IMR-90 (cell line): ENCODE data around the gene FAM193A. TPM values are rescaled to one million over a fixed set of nuclear protein-coding genes. Genes with fewer than 3 reads are reported as not detected.

ENCODE experiments used
- ATAC-seq: fragments of 200-7000 bp; cut with Tn5 transposase; 2 replicates; pipeline ENCODE4 v1.9.1; 2020; ENCODE audit warnings: low read depth, mild to moderate bottlenecking, moderate library complexity
- BruUV-seq: library from RNA; stranded (reverse); fragments of 400-500 nt; replicated peaks from 2 replicates; lab custom pipeline; 2021; lab: Mats Ljungman, UMichigan
- CTCF ChIA-PET: fragments of 300-600 bp; formaldehyde crosslinking; extraction: SDS; loops from one replicate; lab custom pipeline; 2021; ENCODE audit warnings: antibody characterized with exemption; lab: Yijun Ruan, JAX
- POLR2A ChIA-PET: fragments of 300-600 bp; sonication (Branson Sonifier 250); formaldehyde crosslinking; loops from one replicate; lab custom pipeline; 2022; ENCODE audit warnings: antibody characterized with exemption; ENCODE audit not compliant: unreplicated experiment; lab: Charles Lee
- DNase-seq: peaks from one replicate; pipeline ENCODE4 v3.0.0; 2013
- H2AFZ ChIP-seq: replicated peaks from 2 replicates; pipeline ENCODE3; 2013; ENCODE audit warnings: low read length, mild to moderate bottlenecking; ENCODE audit not compliant: poor library complexity
- H2AK5ac ChIP-seq: 2 replicates; pipeline ENCODE4 v1.6.1; 2013; ENCODE audit warnings: low read depth, low read length, inconsistent platforms
- H2AK9ac ChIP-seq: replicated peaks from 2 replicates; pipeline ENCODE3; 2013; ENCODE audit warnings: mild to moderate bottlenecking, low read depth, low read length, moderate library complexity; ENCODE audit not compliant: poor library complexity
- H2BK120ac ChIP-seq: 2 replicates; pipeline ENCODE4 v1.6.1; 2013; ENCODE audit warnings: low read depth, low read length, inconsistent platforms
- H2BK15ac ChIP-seq: 3 replicates; pipeline ENCODE4 v1.6.1; 2013; ENCODE audit warnings: low read depth, low read length, inconsistent platforms
- H2BK20ac ChIP-seq: 2 replicates; pipeline ENCODE4 v1.6.1; 2013; ENCODE audit warnings: low read depth, mild to moderate bottlenecking, inconsistent platforms, low read length, moderate library complexity
- H2BK5ac ChIP-seq: 2 replicates; pipeline ENCODE4 v1.6.1; 2013; ENCODE audit warnings: mild to moderate bottlenecking, low read depth, low read length, inconsistent platforms; ENCODE audit not compliant: poor library complexity, severe bottlenecking
- H3K14ac ChIP-seq: replicated peaks from 2 replicates; pipeline ENCODE4 v1.6.1; 2013; ENCODE audit warnings: low read depth, low read length, inconsistent platforms
- H3K18ac ChIP-seq: 2 replicates; pipeline ENCODE4 v1.6.1; 2013; ENCODE audit warnings: low read depth, low read length, control low read depth
- H3K23ac ChIP-seq: 2 replicates; pipeline ENCODE4 v1.6.1; 2013; ENCODE audit warnings: low read depth, low read length, inconsistent platforms
- H3K27ac ChIP-seq: 2 replicates; pipeline ENCODE4 v1.5.1; 2013; ENCODE audit warnings: mild to moderate bottlenecking, control low read depth, low read length; ENCODE audit not compliant: insufficient read depth
- H3K27me3 ChIP-seq: 2 replicates; pipeline ENCODE4 v1.6.1; 2013; ENCODE audit warnings: low read length; ENCODE audit not compliant: control insufficient read depth, insufficient read depth
- H3K36me3 ChIP-seq: 2 replicates; pipeline ENCODE4 v1.6.1; 2013; ENCODE audit warnings: low read length, mixed read lengths; ENCODE audit not compliant: control insufficient read depth, insufficient read depth
- H3K4ac ChIP-seq: 2 replicates; pipeline ENCODE4 v1.6.1; 2013; ENCODE audit warnings: low read depth, low read length, inconsistent platforms
- H3K4me1 ChIP-seq: 2 replicates; pipeline ENCODE4 v1.6.1; 2013; ENCODE audit warnings: low read length, mixed read lengths; ENCODE audit not compliant: control insufficient read depth, insufficient read depth
- H3K4me2 ChIP-seq: 2 replicates; pipeline ENCODE4 v1.6.1; 2013; ENCODE audit warnings: low read depth, mild to moderate bottlenecking, control low read depth, low read length, moderate library complexity
- H3K4me3 ChIP-seq: 2 replicates; pipeline ENCODE4 v1.5.1; 2013; ENCODE audit warnings: low read depth, mild to moderate bottlenecking, control low read depth, low read length, moderate library complexity; ENCODE audit not compliant: insufficient read depth
- H3K56ac ChIP-seq: 2 replicates; pipeline ENCODE4 v1.6.1; 2013; ENCODE audit warnings: low read length, inconsistent platforms; ENCODE audit not compliant: insufficient read depth; ENCODE audit errors: extremely low read depth
- H3K79me1 ChIP-seq, 2 experiments: 2 replicates each; pipeline ENCODE4 v1.6.1; 2013; ENCODE audit warnings: low read length in 2 of 2, inconsistent platforms in 1 of 2, low read depth in 1 of 2
- H3K9ac ChIP-seq: 2 replicates; pipeline ENCODE4 v1.6.1; 2013; ENCODE audit warnings: low read depth, low read length, control low read depth
- H3K9me1 ChIP-seq: 2 replicates; pipeline ENCODE4 v1.6.1; 2013; ENCODE audit warnings: low read length, inconsistent platforms; ENCODE audit not compliant: insufficient read depth
- H3K9me3 ChIP-seq: 2 replicates; pipeline ENCODE4 v1.6.1; 2013; ENCODE audit warnings: low read length; ENCODE audit not compliant: control insufficient read depth, insufficient read depth
- H4K20me1 ChIP-seq: 2 replicates; pipeline ENCODE4 v1.6.1; 2013; ENCODE audit warnings: low read length, inconsistent platforms; ENCODE audit not compliant: insufficient read depth
- H4K5ac ChIP-seq: 2 replicates; pipeline ENCODE4 v1.6.1; 2013; ENCODE audit warnings: mild to moderate bottlenecking, low read depth, low read length, control low read depth
- H4K8ac ChIP-seq, 2 experiments: 2 replicates each; pipeline ENCODE4 v1.6.1; 2013; ENCODE audit warnings: low read depth in 2 of 2, low read length in 2 of 2, control low read depth in 1 of 2, inconsistent platforms in 1 of 2
- H4K91ac ChIP-seq: 2 replicates; pipeline ENCODE4 v1.6.1; 2013; ENCODE audit warnings: low read depth, low read length, inconsistent platforms; ENCODE audit not compliant: insufficient read depth
- CTCF ChIP-seq: conservative IDR thresholded peaks from 2 replicates; pipeline ENCODE4 v1.5.1; 2012; ENCODE audit warnings: mild to moderate bottlenecking, low read depth, low read length, improper control_type of control experiment
- FOS ChIP-seq: fragments of 150-350 bp; IDR thresholded peaks from 2 replicates; pipeline ENCODE4 v1.6.1; 2016; ENCODE audit warnings: low read depth, low read length
- MAFK ChIP-seq: IDR thresholded peaks from 2 replicates; pipeline ENCODE4 v1.6.1; 2012; ENCODE audit warnings: low read depth, low read length, improper control_type of control experiment
- RAD21 ChIP-seq: IDR thresholded peaks from 2 replicates; pipeline ENCODE4 v1.6.1; 2012; ENCODE audit warnings: low read length, improper control_type of control experiment
- WGBS, 2 experiments: methylation state at CpG; one replicate each; pipeline versions ENCODE4 v1.1.5 to v1.1.7; 2013; ENCODE audit warnings: missing lambda C conversion rate in 2 of 2; ENCODE audit not compliant: insufficient read length in 1 of 2; ENCODE audit errors: extremely low coverage in 2 of 2; 5-methylcytosine and 5-hydroxymethylcytosine counted together
- dilution Hi-C: fragments of 300-500 bp; cut with HindIII; formaldehyde crosslinking; loops from one replicate; pipeline ENCODE4 v1.14.3; 2018; ENCODE audit warnings: low sequenced_read_pairs; ENCODE audit not compliant: unreplicated experiment
- in situ Hi-C: fragments of 300-500 bp; cut with MboI; formaldehyde crosslinking; loops from 3 replicates; pipeline ENCODE4 v1.14.3; 2019; ENCODE audit warnings: low sequenced_read_pairs, inconsistent platforms, mixed read lengths
- intact Hi-C: fragments of 100-400 bp; cut with micrococcal nuclease; formaldehyde crosslinking; loops from 2 replicates; pipeline ENCODE4 v1.10.0; 2022
- polyA plus RNA-seq, 3 experiments: library from polyadenylated mRNA; depleted of rRNA; stranded (reverse); fragments of >200 nt; gene quantifications; 2 replicates each; pipeline ENCODE4 v1.2.3, GENCODE V29; 2012; ENCODE audit warnings: low replicate concordance in 1 of 3
- total RNA-seq: library from RNA; depleted of rRNA; stranded (reverse); fragments of >200 nt; gene quantifications from 2 replicates; pipeline ENCODE4 v1.2.3, GENCODE V29; 2012

The FAM193A gene
- total and polyA plus RNA-seq, 2 of the 4 experiments (the other 2 are of a cell fraction) = 6.8 to 11.0 TPM

- H2BK5ac ChIP-seq = no peak overlapping the region
- intact Hi-C loops = no loop called here
- H2BK120ac ChIP-seq = no peak overlapping the region
- H3K9me3 ChIP-seq = no peaks in the 10 kb centered on the region
- DNase-seq (peak; percentile 19), ATAC-seq (no peak; the same call in 1 of the 2 replicates)
- no peak overlapping the region for H2AFZ ChIP-seq
- H2AK5ac ChIP-seq = peak overlapping the region; percentile 43; the same call in 1 of the 2 replicates
- BruUV-seq = no TSS peak
- POLR2A ChIA-PET = no interaction called here
- peak overlapping the region; percentile 75; the same call in 1 of the 2 replicates for H3K23ac ChIP-seq
- in situ Hi-C loops = no loop called here
- peaks cover 79% of the 10 kb centered on the region for H4K20me1 ChIP-seq
- CTCF ChIA-PET = interaction anchor here (0.6 kb wide), 1 partner anchor 82 kb away, joined by 5 read pairs; no protein-coding TSS in a partner anchor
- peaks cover 34% of the 10 kb centered on the region for H3K4me1 ChIP-seq
- no peak overlapping the region for H2BK20ac ChIP-seq
- H2BK15ac ChIP-seq = no peak overlapping the region
- H3K9me1 ChIP-seq = peaks cover 41% of the 10 kb centered on the region
- H3K36me3 ChIP-seq = peaks cover 13% of the 10 kb centered on the region
- no peak overlapping the region for H3K56ac ChIP-seq
- H4K91ac ChIP-seq = no peak overlapping the region
- no peak overlapping the region for H4K5ac ChIP-seq
- no peak overlapping the region for H3K4ac ChIP-seq
- H3K27ac ChIP-seq = peak overlapping the region; percentile 8; the same call in 1 of the 2 replicates
- H3K79me1 ChIP-seq = peaks cover 24 to 81% of the 10 kb centered on the region in 2 experiments
- dilution Hi-C loops = no loop called here
- no peak for TF ChIP-seq FOS
- TF ChIP-seq CTCF = no peak
- no peak for TF ChIP-seq RAD21
- TF ChIP-seq MAFK = no peak
- peak overlapping the region; percentile 70 for H2AK9ac ChIP-seq
- H3K4me2 ChIP-seq = no peak overlapping the region; the same call in 1 of the 2 replicates
- no peak overlapping the region for H3K18ac ChIP-seq
- no peak overlapping the region for H3K4me3 ChIP-seq
- WGBS, 2 experiments = 63% methylated on average over 3 of the region's 12 CpGs; no CpG with 5 or more reads in 1 of the 2 experiments
- no peak overlapping the region for H3K14ac ChIP-seq
- peak overlapping the region; percentile 9; the same call in 1 of the 2 replicates for H3K9ac ChIP-seq
- no peak overlapping the region for H4K8ac ChIP-seq
- H3K27me3 ChIP-seq = no peaks in the 10 kb centered on the region
These were observed 62.3 kb downstream of the FAM193A start for GRCh38 chr4:2598511-2599303.
